ENCODE data around the gene CASP8AP2.
"Not testable (repeated sequence)": the region's sequence is repeated elsewhere in the genome, so short reads cannot be mapped to it uniquely, and the experiment has no call there.

CASP8AP2 gene

GRCh38 chr6:89873721-89874120 is 44.0 kb downstream of the CASP8AP2 start:
- in situ Hi-C loops (cut with MboI; ENCODE audit: low pct_unique_long_range_greater_than_20kb, low sequenced_read_pairs, unreplicated experiment) = no loop called here
- no peak for DNase-seq (ENCODE audit: low spot score)

GRCh38 chr6:89874438-89874837 is 44.8 kb downstream of the CASP8AP2 start:
- in situ Hi-C loops (cut with MboI; ENCODE audit: low pct_unique_long_range_greater_than_20kb, low sequenced_read_pairs, unreplicated experiment) = no loop called here
- TF ChIP-seq CTCF (IDR thresholded peaks at IDR 0.05; ENCODE audit: extremely low read depth, insufficient read depth, missing control alignments) = no peak
- no peak for DNase-seq (ENCODE audit: low spot score)

More at GRCh38 chr6:89873721-89874120, 44.0 kb downstream of the CASP8AP2 start:
- no peak for TF ChIP-seq CTCF (IDR thresholded peaks at IDR 0.05; ENCODE audit: extremely low read depth, insufficient read depth, missing control alignments)

- no peak for DNase-seq (ENCODE audit: low spot score)
- TF ChIP-seq CTCF (IDR thresholded peaks at IDR 0.05; ENCODE audit: extremely low read depth, insufficient read depth, missing control alignments) = no peak
- in situ Hi-C loops (cut with MboI; ENCODE audit: low pct_unique_long_range_greater_than_20kb, low sequenced_read_pairs, unreplicated experiment) = no loop called here
Measured at GRCh38 chr6:89886378-89887120, 56.9 kb downstream of the CASP8AP2 start.

- DNase-seq (ENCODE audit: low spot score) = no peak
- in situ Hi-C loops (cut with MboI; ENCODE audit: low pct_unique_long_range_greater_than_20kb, low sequenced_read_pairs, unreplicated experiment) = no loop called here
- TF ChIP-seq CTCF (IDR thresholded peaks at IDR 0.05; ENCODE audit: extremely low read depth, insufficient read depth, missing control alignments) = no peak
Measured at GRCh38 chr6:89887452-89888137, 57.9 kb downstream of the CASP8AP2 start.

- in situ Hi-C loops (cut with MboI; ENCODE audit: low pct_unique_long_range_greater_than_20kb, low sequenced_read_pairs, unreplicated experiment) = no loop called here
- no peak for DNase-seq (ENCODE audit: low spot score)
- no peak for TF ChIP-seq CTCF (IDR thresholded peaks at IDR 0.05; ENCODE audit: extremely low read depth, insufficient read depth, missing control alignments)
Measured at GRCh38 chr6:89888138-89888514, 58.4 kb downstream of the CASP8AP2 start.

- DNase-seq (ENCODE audit: low spot score) = no peak
- in situ Hi-C loops (cut with MboI; ENCODE audit: low pct_unique_long_range_greater_than_20kb, low sequenced_read_pairs, unreplicated experiment) = no loop called here
- TF ChIP-seq CTCF (IDR thresholded peaks at IDR 0.05; ENCODE audit: extremely low read depth, insufficient read depth, missing control alignments) = no peak
Measured at GRCh38 chr6:89888871-89889270, 59.2 kb downstream of the CASP8AP2 start.

GRCh38 chr6:89890845-89891528 is 61.3 kb downstream of the CASP8AP2 start:
- DNase-seq (ENCODE audit: low spot score); in situ Hi-C loops (cut with MboI; ENCODE audit: low pct_unique_long_range_greater_than_20kb, low sequenced_read_pairs, unreplicated experiment): not testable (repeated sequence)

- in situ Hi-C loops (cut with MboI; ENCODE audit: low pct_unique_long_range_greater_than_20kb, low sequenced_read_pairs, unreplicated experiment); DNase-seq (ENCODE audit: low spot score): not testable (repeated sequence)
Measured at GRCh38 chr6:89892577-89892976, 62.9 kb downstream of the CASP8AP2 start.
